HEK293 (cell line): ENCODE results near the gene PRCD.

Experiments used
- CTCF ChIA-PET: fragments of 350-600 bp; formaldehyde crosslinking; extraction: SDS; loops from one replicate; lab custom pipeline; 2021; ENCODE audit warnings: antibody characterized with exemption; lab: Yijun Ruan, JAX
- POLR2A ChIA-PET: fragments of 300-600 bp; formaldehyde crosslinking; extraction: SDS; loops from one replicate; lab custom pipeline; 2020; ENCODE audit warnings: antibody characterized with exemption, inconsistent platforms; lab: Yijun Ruan, JAX
- H3K27ac ChIP-seq: fragments of 200-500 bp; sonication (Bioruptor generic); 2 replicates; pipeline ENCODE4 v1.5.1; 2014; ENCODE audit warnings: low read depth, low read length, control low read depth, inconsistent platforms; ENCODE audit errors: extremely low read depth
- H3K36me3 ChIP-seq, 2 experiments: fragments of 200-500 bp in 1 of 2; sonication (Bioruptor generic) in 1 of 2; 1 replicate in 1 of 2; 2 replicates in 1 of 2; pipeline ENCODE4 v1.5.1; 2014 to 2017; ENCODE audit warnings: inconsistent platforms in 2 of 2, low read length in 2 of 2; ENCODE audit not compliant: control insufficient read depth in 2 of 2, insufficient read depth in 1 of 2
- H3K4me1 ChIP-seq: fragments of 200-500 bp; sonication (Bioruptor generic); 2 replicates; pipeline ENCODE4 v1.5.1; 2014; ENCODE audit warnings: mild to moderate bottlenecking, low read length, inconsistent platforms; ENCODE audit not compliant: control insufficient read depth, insufficient read depth
- H3K4me3 ChIP-seq: 2 replicates; pipeline ENCODE4 v1.5.1; 2011; ENCODE audit warnings: low read depth, mild to moderate bottlenecking, control low read depth, low read length, moderate library complexity
- H3K9me3 ChIP-seq: fragments of 200-500 bp; sonication (Bioruptor generic); 2 replicates; pipeline ENCODE4 v1.5.1; 2014; ENCODE audit warnings: low read depth, low read length, inconsistent platforms; ENCODE audit not compliant: control insufficient read depth, insufficient read depth
- IKZF3 ChIP-seq: fragments of 450-650 bp; IDR thresholded peaks from 2 replicates; pipeline ENCODE4 v1.5.0; 2018; ENCODE audit warnings: missing biosample characterization, mild to moderate bottlenecking, missing genetic modification characterization, moderate library complexity
- KLF10 ChIP-seq: fragments of 450-650 bp; IDR thresholded peaks from 2 replicates; pipeline ENCODE4 v1.5.1; 2018; ENCODE audit warnings: missing biosample characterization, mild to moderate bottlenecking, missing genetic modification characterization
- PRDM2 ChIP-seq: fragments of 450-650 bp; formaldehyde crosslinking; IDR thresholded peaks from 2 replicates; pipeline ENCODE4 v1.5.1; 2016; ENCODE audit warnings: missing biosample characterization, missing genetic modification characterization, borderline replicate concordance
- TCF7L2 ChIP-seq: IDR thresholded peaks from 2 replicates; pipeline ENCODE4 v1.6.1; 2011; ENCODE audit warnings: low read depth, mild to moderate bottlenecking, inconsistent platforms, low read length, moderate library complexity, borderline replicate concordance
- ZIC2 ChIP-seq: fragments of 450-650 bp; formaldehyde crosslinking; IDR thresholded peaks from 2 replicates; pipeline ENCODE4 v1.5.1; 2016; ENCODE audit warnings: missing biosample characterization, missing genetic modification characterization
- ZNF114 ChIP-seq: fragments of 450-650 bp; formaldehyde crosslinking; IDR thresholded peaks from 2 replicates; pipeline ENCODE4 v1.5.0; 2017; ENCODE audit warnings: missing biosample characterization, missing genetic modification characterization
- ZNF16 ChIP-seq: fragments of 450-650 bp; formaldehyde crosslinking; IDR thresholded peaks from 2 replicates; pipeline ENCODE4 v1.5.1; 2016; ENCODE audit warnings: low read depth, missing biosample characterization, missing genetic modification characterization
- ZNF175 ChIP-seq: fragments of 450-650 bp; formaldehyde crosslinking; IDR thresholded peaks from 2 replicates; pipeline ENCODE4 v1.5.1; 2016; ENCODE audit warnings: missing biosample characterization, missing genetic modification characterization
- ZNF211 ChIP-seq: fragments of 450-650 bp; formaldehyde crosslinking; IDR thresholded peaks from 2 replicates; pipeline ENCODE4 v1.5.1; 2016; ENCODE audit warnings: low read depth, missing biosample characterization, missing genetic modification characterization
- ZNF280C ChIP-seq: fragments of 450-650 bp; formaldehyde crosslinking; IDR thresholded peaks from 2 replicates; pipeline ENCODE4 v1.5.1; 2016; ENCODE audit warnings: missing biosample characterization, missing genetic modification characterization
- ZNF354C ChIP-seq: fragments of 450-650 bp; formaldehyde crosslinking; IDR thresholded peaks from 2 replicates; pipeline ENCODE4 v1.5.1; 2016; ENCODE audit warnings: missing biosample characterization, missing genetic modification characterization, low read depth, borderline replicate concordance
- ZNF404 ChIP-seq: fragments of 450-650 bp; formaldehyde crosslinking; IDR thresholded peaks from 2 replicates; pipeline ENCODE4 v1.5.1; 2017; ENCODE audit warnings: missing biosample characterization, missing genetic modification characterization
- ZNF433 ChIP-seq: fragments of 450-650 bp; formaldehyde crosslinking; IDR thresholded peaks from 2 replicates; pipeline ENCODE4 v1.5.1; 2016; ENCODE audit warnings: missing biosample characterization, missing genetic modification characterization, low read depth
- ZNF521 ChIP-seq: fragments of 450-650 bp; formaldehyde crosslinking; IDR thresholded peaks from 2 replicates; pipeline ENCODE4 v1.5.1; 2017; ENCODE audit warnings: missing biosample characterization, mild to moderate bottlenecking, missing genetic modification characterization
- ZNF549 ChIP-seq: fragments of 450-650 bp; IDR thresholded peaks from 2 replicates; pipeline ENCODE4 v1.5.1; 2018; ENCODE audit warnings: missing biosample characterization, missing genetic modification characterization, mild to moderate bottlenecking, inconsistent platforms, moderate library complexity
- ZNF561 ChIP-seq: fragments of 450-650 bp; IDR thresholded peaks from 2 replicates; pipeline ENCODE4 v1.5.1; 2018; ENCODE audit warnings: missing biosample characterization, missing genetic modification characterization, borderline replicate concordance
- ZNF658 ChIP-seq: fragments of 450-650 bp; formaldehyde crosslinking; IDR thresholded peaks from 2 replicates; pipeline ENCODE4; 2016; ENCODE audit warnings: missing biosample characterization, missing genetic modification characterization
- ZNF664 ChIP-seq: fragments of 450-650 bp; formaldehyde crosslinking; IDR thresholded peaks from 2 replicates; pipeline ENCODE4 v1.5.1; 2016; ENCODE audit warnings: missing biosample characterization, missing genetic modification characterization
- ZNF701 ChIP-seq: fragments of 450-650 bp; formaldehyde crosslinking; IDR thresholded peaks from 2 replicates; pipeline ENCODE4 v1.5.1; 2016; ENCODE audit warnings: missing biosample characterization, missing genetic modification characterization
- ZNF791 ChIP-seq: fragments of 450-650 bp; formaldehyde crosslinking; IDR thresholded peaks from 2 replicates; pipeline ENCODE4 v1.5.1; 2016; ENCODE audit warnings: missing biosample characterization, missing genetic modification characterization
- ZNF792 ChIP-seq: fragments of 450-650 bp; formaldehyde crosslinking; IDR thresholded peaks from 2 replicates; pipeline ENCODE4 v1.5.1; 2016; ENCODE audit warnings: missing biosample characterization, missing genetic modification characterization
- ZNF837 ChIP-seq: fragments of 450-650 bp; formaldehyde crosslinking; IDR thresholded peaks from 2 replicates; pipeline ENCODE4 v1.5.1; 2016; ENCODE audit warnings: missing biosample characterization, missing genetic modification characterization
- ZSCAN16 ChIP-seq: fragments of 450-650 bp; formaldehyde crosslinking; IDR thresholded peaks from 2 replicates; pipeline ENCODE4 v1.5.1; 2016; ENCODE audit warnings: missing biosample characterization, missing genetic modification characterization

The PRCD gene

GRCh38 chr17:76574166-76574565 is 34.3 kb downstream of the PRCD start:
- ChIA-PET POLR2A (no interaction called here), CTCF (interaction anchor here (0.5 to 1.8 kb wide), 3 partner anchors 21 to 244 kb away, joined by 3 to 6 read pairs (median 4); no protein-coding TSS in a partner anchor)
- Histone ChIP-seq H3K4me1 (no peaks in the 10 kb centered on the region), H3K36me3 (no peaks in the 10 kb centered on the region), H3K4me3 (no peak overlapping the region), H3K27ac (no peak overlapping the region)
- TF ChIP-seq ZNF664 = no peak
- TF ChIP-seq PRDM2 (tag by site-specific recombination) = no peak
- no peak for TF ChIP-seq ZNF791 (tag by site-specific recombination)
- no peak for TF ChIP-seq ZNF837
- TF ChIP-seq ZNF404 = no peak
- TF ChIP-seq IKZF3 (tag by site-specific recombination) = no peak
- no peak for TF ChIP-seq TCF7L2
- TF ChIP-seq ZNF211 (tag by site-specific recombination) = no peak
- no peak for TF ChIP-seq ZNF701 (tag by site-specific recombination)
- TF ChIP-seq, all 188 proteins: peak for 0
- no peaks in the 10 kb centered on the region for H3K9me3 ChIP-seq

- ChIA-PET CTCF (interaction anchor here (0.9 to 1.8 kb wide), 3 partner anchors 9 to 19 kb away, joined by 3 to 6 read pairs (median 4); no protein-coding TSS in a partner anchor), POLR2A (interaction anchor here (0.6 to 1.7 kb wide), 4 partner anchors 8 to 47 kb away, joined by 3 to 7 read pairs (median 4); partner anchors contain the start of gene ST6GALNAC2)
- TF ChIP-seq ZNF175 (tag by site-specific recombination) (no peak), ZNF114 (tag by site-specific recombination) (no peak), ZNF280C (no peak), ZNF792 (no peak), ZSCAN16 (tag by site-specific recombination) (no peak), ZNF354C (tag by site-specific recombination) (no peak), ZIC2 (tag by site-specific recombination) (no peak), ZNF658 (no peak), KLF10 (tag by site-specific recombination) (no peak), ZNF521 (no peak), ZNF16 (no peak), ZNF561 (no peak), ZNF549 (tag by site-specific recombination) (no peak), ZNF433 (tag by site-specific recombination) (no peak)
- TF ChIP-seq, all 188 proteins: peak for 0
- Histone ChIP-seq H3K4me3 (no peak overlapping the region), H3K4me1 (no peaks in the 10 kb centered on the region), H3K9me3 (no peaks in the 10 kb centered on the region), H3K27ac (no peak overlapping the region), H3K36me3 (no peaks in the 10 kb centered on the region)
Observed at GRCh38 chr17:76575570-76575969, 35.7 kb downstream of the PRCD start.
